ENCODE data around the gene CLINT1.
A peak's percentile ranks its signal among the peaks of the same experiment; 100 is the strongest.
"Not testable (repeated sequence)": the region's sequence is repeated elsewhere in the genome, so short reads cannot be mapped to it uniquely, and the experiment has no call there.

The CLINT1 gene

GRCh38 chr5:157862183-157862851 is 3.4 kb upstream of the CLINT1 start:
- DNase-seq (ENCODE audit: low spot score), result no peak

DNA sequence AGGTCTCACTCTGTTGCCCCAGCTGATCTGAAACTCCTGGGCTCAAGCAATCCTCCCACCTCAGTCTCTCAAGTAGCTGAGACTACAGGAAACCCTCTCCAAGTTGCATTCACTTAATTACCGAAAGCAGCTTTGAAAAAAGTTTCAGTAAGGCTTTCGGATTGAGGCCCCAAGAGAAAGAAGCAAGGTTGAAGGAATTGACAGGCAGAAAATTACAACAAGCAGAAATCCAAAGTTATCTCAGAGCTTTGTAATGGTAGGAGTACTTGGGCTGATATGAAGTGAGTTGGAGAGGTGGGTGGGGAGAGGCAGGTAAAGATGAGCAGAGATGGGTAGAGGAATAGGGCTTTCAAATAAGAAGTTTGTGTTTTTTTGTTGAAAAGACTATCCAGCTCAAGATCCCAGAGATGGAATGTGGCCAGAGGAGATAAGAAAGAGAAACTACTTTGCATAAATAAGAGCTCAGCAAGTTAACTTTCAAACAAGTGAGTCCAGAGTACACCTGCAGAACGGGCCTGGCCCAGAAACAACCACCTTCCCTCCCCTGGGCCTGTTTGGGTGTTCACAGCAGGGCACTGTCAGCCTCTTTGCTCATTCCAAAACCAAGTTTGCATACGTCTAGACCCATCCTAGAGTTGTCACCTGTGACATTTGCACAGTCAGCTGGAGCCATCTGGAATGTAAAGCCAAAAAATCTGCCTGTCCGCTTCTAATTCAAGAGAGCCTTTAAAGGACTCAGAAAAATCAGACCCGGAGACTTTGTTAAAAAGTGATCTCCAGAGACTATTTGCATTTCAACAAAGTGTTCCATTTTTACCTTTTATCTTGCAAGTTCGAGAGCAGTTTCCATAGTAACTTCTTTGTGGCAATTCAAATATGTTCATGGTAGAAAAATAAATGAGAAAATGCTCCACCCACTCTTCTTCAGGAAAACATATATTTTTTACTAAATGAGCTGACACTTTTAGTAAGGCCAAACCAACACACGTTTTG is 2.2 kb upstream of the CLINT1 start:
- no peak for DNase-seq (ENCODE audit: low spot score)

- DNase-seq (ENCODE audit: low spot score), result no peak
Measured at GRCh38 chr5:157859227-157859575, 256 bp upstream of the CLINT1 start.

- peak; percentile 59 for DNase-seq (ENCODE audit: low spot score)
Measured at GRCh38 chr5:157857816-157858526, 974 bp downstream of the CLINT1 start.

DNA sequence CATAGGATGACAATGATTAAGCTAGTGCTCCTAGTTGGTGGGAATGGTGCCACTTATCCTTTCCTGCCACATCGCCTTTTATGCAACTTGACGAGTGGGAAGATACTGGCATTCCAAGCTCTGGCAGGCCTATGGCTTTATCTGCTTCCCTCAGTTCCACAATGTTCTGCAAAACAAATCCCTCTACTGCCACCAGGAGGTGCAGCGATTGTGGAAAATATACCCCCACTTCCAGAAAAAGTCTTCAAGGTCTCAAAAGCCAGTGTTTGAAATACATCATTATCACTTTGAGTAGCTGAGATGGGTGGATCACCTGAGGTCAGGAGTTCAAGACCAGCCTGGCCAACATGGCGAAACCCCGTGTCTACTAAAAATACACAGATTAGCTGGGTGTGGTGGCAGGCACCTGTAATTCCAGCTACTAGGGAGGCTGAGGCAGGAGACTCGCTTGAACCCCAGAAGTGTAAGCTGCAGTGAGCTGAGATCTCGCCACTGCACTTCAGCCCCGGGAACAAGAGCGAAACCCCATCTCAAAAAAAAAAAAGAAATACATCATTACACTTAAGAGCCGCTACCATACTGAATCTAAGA is 3.4 kb downstream of the CLINT1 start:
- DNase-seq (ENCODE audit: low spot score), result peak; percentile 74

DNA sequence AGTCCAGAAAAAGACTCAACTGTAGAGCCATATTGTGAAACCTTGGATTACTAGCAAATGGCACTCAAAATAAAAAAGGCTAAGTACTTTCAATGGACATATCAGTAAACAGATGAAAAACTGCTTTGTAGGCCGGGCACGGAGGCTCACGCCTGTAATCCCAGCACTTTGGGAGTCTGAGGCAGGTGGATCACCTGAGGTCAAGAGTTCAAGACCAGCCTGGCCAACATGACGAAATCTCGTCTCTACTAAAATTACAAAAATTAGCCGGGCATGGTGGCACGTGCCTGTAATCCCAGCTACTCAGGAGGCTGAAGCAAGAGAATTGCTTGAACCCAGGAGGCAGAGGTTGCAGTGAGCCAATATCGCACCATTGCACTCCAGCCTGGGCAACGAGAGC is 5.6 kb downstream of the CLINT1 start:
- not testable (repeated sequence) for DNase-seq (ENCODE audit: low spot score)

DNA sequence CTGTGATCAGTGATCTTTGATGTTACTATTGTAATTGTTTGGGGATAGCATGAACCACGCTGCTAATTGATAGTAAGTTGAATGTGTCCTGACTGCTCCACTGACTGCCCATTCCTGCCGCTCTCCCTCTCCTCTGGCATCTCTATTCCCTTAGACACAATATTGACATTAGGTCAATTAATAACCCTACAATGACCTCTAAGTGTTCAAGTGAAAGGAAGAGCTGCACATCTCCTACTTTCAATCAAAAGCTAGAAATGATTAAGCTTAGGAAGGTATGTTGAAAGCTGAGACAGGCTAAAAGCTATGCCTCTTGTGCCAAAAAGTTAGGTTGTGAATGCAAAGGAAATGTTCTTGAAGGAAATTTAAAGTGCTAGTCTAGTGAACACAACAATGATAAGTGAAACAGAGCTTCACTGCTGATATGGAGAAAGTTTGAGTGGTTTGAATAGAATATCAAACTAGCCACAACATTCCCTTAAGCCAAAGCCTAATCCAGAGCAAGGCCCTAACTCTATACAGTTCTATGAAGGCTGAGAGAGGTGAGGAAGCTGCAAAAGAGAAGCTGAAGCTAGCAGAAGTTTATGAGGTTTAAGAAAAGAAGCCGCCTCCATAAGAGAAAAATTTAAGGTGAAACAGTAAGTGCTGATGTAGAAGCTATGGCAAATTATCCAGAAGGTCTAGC is 12.9 kb downstream of the CLINT1 start:
- DNase-seq (ENCODE audit: low spot score), result no peak

DNA sequence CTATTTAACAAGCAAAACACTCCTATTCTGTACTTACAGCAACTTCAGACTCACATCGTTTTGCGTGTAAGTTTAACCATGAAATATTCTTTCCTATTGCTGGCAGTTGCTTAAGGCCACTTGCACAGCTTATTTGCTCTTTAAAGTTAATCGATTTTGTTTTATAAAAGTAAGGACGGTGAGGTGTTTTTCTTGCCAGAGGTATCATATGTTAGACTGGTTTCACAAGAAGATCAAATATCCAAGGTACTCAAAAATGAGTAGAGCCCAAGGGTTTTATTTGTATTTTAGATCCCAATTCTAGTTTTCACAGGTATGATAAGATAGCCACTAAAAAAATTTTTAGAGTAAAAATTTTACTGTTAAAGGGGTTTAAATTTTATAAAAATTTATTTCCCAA is 16.2 kb downstream of the CLINT1 start:
- no peak for DNase-seq (ENCODE audit: low spot score)

- no peak for DNase-seq (ENCODE audit: low spot score)
Measured at GRCh38 chr5:157842185-157842584, 16.8 kb downstream of the CLINT1 start.

GRCh38 chr5:157839157-157839795 is 19.7 kb downstream of the CLINT1 start:
- no peak for DNase-seq (ENCODE audit: low spot score)

GRCh38 chr5:157836121-157836753 is 22.7 kb downstream of the CLINT1 start:
- DNase-seq (ENCODE audit: low spot score), result no peak

DNA sequence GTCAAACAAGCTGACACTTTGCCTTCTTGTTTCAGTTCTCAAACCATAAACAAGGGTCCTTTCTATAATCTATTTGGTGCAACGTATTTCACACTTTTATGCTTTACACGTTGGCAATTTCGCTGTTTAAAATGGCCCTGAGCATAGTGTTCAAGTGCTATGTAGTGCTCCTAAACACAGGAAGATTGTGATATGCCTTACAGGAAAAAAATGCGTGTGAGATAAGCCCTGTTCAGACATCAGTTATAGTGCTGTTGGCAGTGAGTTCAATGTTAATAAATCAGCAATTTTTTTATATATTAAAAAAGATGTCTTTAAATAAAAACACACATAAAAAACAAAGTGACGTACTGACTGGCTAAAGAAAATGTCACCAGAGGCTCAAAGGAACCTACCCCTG is 23.9 kb downstream of the CLINT1 start:
- no peak for DNase-seq (ENCODE audit: low spot score)

DNA sequence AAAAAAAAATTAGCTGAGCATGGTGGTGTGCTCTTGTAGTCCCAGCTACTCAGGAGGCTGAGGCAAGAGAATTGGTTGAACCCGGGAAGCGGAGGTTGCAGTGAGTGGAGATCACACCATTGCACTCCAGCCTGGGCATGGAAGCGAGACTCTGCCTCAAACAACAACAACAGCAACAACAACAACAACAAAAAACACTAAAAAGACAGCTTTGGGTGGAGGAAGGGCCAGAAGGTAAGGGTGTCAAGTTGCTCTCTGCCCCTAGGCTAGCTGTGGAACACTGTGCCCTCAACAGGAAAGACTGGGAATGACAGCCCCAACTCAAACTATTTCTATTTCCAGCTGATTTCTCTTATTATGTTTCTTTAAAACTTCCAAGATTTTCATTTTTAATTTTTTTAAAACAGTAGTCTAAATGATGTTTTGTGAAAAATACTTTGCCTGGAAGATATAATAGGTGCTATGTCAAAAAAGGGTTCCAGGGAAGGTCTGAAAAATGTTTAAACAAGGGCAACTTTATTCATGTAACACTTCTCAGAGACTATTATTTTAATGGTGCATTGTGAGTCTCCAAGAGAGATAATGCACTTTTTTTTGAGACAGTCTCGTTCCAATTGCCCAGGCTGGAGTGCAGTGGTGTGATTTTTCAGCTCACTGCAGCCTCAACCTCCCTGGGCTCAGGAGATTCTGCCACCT is 29.9 kb downstream of the CLINT1 start:
- DNase-seq (ENCODE audit: low spot score), result peak; percentile 28

DNA sequence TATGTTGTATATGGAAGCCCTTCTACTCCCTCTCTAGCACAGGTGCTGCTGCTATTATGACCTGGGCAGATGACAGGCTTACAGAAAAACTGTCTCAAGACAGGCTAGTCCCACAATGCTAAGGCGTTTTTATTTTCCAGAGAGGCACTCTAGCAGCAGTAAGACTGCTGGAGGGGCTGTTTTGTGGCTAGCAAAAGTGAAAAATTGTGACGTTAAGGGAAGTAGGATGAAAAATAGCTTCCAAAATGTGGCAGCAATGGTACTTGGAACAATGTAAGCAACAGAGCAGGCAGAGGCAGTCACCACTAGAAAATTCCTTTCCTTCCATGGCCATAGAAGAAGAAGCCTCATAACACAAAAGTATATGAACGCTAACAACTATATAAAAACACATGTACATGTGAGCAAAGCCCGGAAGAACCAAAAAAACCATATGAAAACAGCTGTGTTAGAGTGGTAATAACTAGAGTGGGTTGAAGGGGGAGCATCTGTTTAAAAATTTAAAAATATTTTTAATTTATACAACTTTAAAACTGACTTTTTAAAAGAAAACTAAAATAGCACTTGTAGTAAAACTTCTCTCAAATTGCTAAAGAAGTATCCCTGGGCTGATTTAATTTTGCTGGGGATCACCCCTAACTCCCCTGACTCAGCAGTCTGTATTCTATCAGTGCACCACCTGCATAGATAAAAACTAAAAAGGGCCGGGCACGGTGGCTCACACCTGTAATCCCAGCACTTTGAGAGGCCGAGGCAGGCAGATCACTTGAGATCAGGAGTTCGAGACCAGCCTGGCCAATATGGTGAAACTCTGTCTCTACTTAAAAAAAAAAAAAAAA is 30.6 kb downstream of the CLINT1 start:
- no peak for DNase-seq (ENCODE audit: low spot score)

GRCh38 chr5:157827423-157827822 is 31.5 kb downstream of the CLINT1 start:
- no peak for DNase-seq (ENCODE audit: low spot score)

DNA sequence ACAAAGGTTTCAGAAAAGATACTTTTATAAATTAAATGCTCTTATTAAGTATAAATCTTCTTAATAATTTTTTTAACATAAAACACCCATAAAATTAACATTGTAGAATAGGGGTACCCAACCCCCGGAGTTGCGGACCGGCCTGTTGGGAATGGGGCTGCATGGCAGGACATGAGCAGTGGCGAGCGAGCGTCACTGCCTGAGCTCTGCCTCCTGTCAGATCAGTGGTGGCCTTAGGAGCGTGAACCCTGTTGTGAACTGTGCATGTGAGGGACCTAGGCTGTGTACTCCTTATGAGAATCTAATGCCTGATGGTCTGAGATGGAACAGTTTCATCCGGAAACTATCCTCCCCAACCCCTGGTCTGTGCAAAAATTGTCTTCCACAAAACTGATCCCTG is 35.3 kb downstream of the CLINT1 start:
- no peak for DNase-seq (ENCODE audit: low spot score)

DNA sequence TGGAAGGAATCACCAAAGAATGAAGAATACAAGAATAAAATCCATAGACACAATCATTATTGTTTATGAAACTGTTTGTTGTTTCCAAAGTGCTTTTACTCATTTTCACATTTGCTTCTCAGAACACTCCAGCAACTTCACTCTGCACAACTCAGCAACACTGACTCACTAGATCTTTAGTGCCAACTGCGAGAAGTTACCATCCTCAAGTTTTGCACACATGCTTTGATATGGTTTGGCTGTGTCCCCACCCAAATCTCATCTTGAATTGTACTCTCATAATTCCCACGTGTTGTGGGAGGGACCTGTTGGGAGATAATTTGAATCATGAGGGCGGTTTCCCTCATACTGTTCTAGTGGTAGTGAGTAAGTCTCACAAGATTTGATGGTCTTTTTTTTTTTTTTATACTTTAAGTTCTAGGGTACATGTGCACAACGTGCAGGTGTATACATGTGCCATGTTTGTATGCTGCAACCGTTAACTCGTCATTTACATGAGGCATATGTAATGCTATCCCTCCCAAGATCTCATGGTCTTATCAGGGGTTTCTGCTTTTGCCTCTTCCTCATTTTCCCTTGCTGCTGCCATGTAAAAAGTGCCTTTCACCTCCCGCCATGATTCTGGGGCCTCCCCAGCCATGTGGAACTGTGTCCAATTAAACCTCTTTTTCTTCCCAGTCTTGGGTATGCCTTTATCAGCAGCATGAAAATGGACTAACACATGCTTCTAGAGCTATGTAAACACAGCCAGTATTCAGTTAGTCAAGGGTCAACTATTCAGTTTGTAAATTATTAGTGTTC is 36.9 kb downstream of the CLINT1 start:
- DNase-seq (ENCODE audit: low spot score), result no peak

DNA sequence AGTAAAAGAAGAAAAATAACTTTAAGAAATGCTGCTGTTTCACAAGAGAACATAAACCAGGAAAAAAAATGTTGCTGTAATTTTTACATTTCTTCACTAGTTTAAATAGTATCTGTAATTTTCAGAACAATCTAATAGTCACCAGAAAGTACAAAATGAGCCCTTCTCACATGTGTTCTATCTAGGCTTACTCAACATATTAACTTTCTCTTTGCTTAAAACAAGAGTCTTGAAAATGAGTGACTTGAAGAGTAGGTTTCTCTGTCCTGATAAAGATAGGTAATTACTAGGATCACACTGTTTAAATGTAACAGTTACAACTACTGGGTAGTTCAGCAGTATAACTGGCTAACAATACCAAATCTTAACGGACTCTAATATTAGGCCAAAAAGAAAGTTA is 37.5 kb downstream of the CLINT1 start:
- no peak for DNase-seq (ENCODE audit: low spot score)
